HFF-Myc (cell line): ENCODE results near the gene TTLL5.

Source experiments
- DNase-seq: peaks from one replicate; pipeline ENCODE4 v3.0.0-alpha.2; 2011; ENCODE audit warnings: low read depth; ENCODE audit errors: extremely low read depth
- H3K4me3 ChIP-seq: replicated peaks from 2 replicates; pipeline ENCODE4 v1.5.1; 2011; ENCODE audit warnings: low read depth, mild to moderate bottlenecking, control low read depth, low read length
- TF ChIP-seq, protein P1 (sequence below): IDR thresholded peaks from 2 replicates; pipeline ENCODE4 v1.5.1; 2012; ENCODE audit warnings: mild to moderate bottlenecking, low read depth, low read length, control low read depth; ENCODE audit errors: missing control alignments

Gene TTLL5

DNA sequence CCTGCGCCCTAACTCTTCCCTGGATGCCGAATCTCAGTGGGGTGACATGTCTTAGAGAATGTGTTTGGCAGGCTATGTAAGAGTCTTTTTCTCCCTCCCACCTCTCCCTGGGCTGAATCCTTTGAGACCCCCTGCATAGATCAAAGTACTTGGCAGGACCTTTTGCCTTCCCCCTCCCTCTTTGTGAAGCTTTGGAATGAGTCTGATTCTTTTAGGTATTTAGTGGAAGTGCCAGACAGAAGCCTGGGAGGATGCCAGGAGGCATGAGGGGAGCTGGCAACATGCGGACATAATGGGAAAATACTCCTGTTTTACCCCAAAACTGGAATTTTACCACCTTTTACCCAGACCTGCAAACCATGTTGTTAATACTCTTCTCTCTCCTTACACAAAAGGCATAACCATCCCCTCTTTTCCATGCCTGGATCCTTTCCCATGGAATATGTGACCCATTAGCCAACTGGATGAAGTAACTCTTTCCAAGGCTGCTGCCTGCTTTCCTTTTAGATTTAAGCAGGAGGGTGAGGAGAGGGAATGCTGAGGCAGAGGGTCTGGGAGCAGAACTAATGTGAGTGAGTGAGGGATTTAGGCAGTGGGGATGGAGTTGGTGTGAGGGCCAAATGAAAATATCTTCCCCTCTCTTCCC lies 41.7 kb downstream of the TTLL5 start:
- DNase-seq: no peak
- TF ChIP-seq, protein P1, sequence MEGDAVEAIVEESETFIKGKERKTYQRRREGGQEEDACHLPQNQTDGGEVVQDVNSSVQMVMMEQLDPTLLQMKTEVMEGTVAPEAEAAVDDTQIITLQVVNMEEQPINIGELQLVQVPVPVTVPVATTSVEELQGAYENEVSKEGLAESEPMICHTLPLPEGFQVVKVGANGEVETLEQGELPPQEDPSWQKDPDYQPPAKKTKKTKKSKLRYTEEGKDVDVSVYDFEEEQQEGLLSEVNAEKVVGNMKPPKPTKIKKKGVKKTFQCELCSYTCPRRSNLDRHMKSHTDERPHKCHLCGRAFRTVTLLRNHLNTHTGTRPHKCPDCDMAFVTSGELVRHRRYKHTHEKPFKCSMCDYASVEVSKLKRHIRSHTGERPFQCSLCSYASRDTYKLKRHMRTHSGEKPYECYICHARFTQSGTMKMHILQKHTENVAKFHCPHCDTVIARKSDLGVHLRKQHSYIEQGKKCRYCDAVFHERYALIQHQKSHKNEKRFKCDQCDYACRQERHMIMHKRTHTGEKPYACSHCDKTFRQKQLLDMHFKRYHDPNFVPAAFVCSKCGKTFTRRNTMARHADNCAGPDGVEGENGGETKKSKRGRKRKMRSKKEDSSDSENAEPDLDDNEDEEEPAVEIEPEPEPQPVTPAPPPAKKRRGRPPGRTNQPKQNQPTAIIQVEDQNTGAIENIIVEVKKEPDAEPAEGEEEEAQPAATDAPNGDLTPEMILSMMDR: no peak
- H3K4me3 ChIP-seq: no peak overlapping the region

- DNase-seq: no peak
- TF ChIP-seq, protein P1: no peak
- H3K4me3 ChIP-seq: no peak overlapping the region
Measured at GRCh38 chr14:75703467-75703866, 42.4 kb downstream of the TTLL5 start.

DNA sequence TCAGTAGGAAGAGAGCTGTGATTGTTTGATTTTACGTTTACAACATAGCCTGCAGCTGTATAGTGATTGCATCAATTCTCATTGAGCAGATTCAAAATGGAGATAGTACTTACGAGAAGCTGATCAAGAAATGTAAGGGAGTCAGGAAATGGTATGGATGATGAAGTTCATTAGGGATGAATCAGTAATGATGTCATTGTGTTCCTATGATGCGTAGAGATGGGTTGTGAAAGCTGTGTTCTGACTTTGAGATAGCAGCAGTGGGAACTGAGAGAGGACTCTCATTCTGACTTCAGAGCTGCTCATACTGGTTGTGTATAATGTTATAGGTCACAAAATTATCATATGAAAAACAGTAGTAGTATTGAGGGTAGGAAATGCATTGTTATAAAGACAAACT lies 44.0 kb downstream of the TTLL5 start:
- TF ChIP-seq, protein P1: no peak
- no peak overlapping the region for H3K4me3 ChIP-seq
- no peak for DNase-seq

DNA sequence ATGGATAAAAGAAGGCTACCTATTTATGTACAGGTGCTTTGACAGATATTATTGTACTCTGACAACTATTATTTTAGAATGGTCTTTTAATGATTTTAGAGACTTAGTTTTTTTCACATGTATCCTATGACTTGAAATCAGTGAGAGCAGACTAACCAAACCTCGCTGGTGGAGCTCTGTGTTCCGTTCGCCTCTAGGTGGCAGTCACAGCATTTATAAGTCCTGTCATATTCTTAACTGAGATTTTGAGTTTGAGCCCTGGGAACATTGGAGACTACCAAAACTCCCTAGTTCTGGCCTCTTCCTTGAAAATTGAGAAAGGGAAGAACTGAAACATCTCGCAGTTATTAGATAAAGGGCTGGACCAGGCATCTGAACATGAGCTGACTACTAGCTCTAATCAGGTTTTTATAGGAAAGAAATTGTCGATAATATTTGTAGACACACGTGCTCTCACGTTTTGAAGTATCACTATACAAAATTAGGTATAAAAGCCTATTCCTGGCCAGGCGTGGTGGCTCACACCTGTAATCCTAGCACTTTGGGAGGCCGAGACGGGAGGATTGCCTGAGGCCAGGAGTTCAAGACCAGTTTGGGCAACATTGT lies 48.3 kb downstream of the TTLL5 start:
- DNase-seq: peak; percentile 70
- H3K4me3 ChIP-seq: no peak overlapping the region
- TF ChIP-seq, protein P1: peak; percentile 85

- TF ChIP-seq, protein P1: peak; percentile 86
- no peak for DNase-seq
- no peak overlapping the region for H3K4me3 ChIP-seq
Measured at GRCh38 chr14:75711105-75711795, 50.2 kb downstream of the TTLL5 start.

DNA sequence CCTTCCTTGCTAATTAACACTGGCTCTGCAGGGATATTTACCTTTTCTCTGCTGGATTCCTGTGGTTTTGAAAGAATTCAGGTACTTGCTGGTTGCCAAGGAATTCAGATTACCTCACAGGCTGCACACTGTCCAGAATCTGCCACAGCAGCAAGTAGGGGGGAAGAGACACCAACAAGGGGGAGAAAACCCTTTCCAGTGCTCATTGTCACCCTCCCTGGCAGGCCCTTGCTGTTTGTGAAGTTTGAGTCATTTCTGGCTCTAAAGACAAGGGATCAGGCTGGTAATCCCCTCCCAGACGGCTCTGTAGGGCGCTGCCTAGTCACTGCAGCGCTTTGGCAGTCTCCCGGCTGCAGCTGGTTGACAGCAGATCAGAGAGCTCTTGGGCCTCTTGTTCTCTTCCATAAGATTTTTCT lies 50.8 kb downstream of the TTLL5 start:
- H3K4me3 ChIP-seq: no peak overlapping the region
- TF ChIP-seq, protein P1: no peak
- no peak for DNase-seq
